ENCODE data around the gene DBP.
"Not testable (repeated sequence)": the region's sequence is repeated elsewhere in the genome, so short reads cannot be mapped to it uniquely, and the experiment has no call there.

Gene DBP, protein sequence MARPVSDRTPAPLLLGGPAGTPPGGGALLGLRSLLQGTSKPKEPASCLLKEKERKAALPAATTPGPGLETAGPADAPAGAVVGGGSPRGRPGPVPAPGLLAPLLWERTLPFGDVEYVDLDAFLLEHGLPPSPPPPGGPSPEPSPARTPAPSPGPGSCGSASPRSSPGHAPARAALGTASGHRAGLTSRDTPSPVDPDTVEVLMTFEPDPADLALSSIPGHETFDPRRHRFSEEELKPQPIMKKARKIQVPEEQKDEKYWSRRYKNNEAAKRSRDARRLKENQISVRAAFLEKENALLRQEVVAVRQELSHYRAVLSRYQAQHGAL

GRCh38 chr19:48636859-48637448, at the start of gene DBP:
Gene DBP, minus strand, starts transcription at chr19:48637379. Its CDS starts 385 bp downstream, at chr19:48636994.
- Histone ChIP-seq H3K9me3 (ENCODE audit: control insufficient read depth in 2 of 2, low read length in 2 of 2) (no peaks in the 10 kb centered on the region), H3K36me3 (ENCODE audit: control insufficient read depth in 2 of 2, insufficient read depth in 2 of 2, low read length in 2 of 2) (peaks cover 0 to 10% of the 10 kb centered on the region in 2 donors), H3K27me3 (ENCODE audit: control insufficient read depth in 1 of 2, insufficient read depth in 2 of 2, low read length in 2 of 2) (no peaks in the 10 kb centered on the region), H3K4me3 (ENCODE audit: low read length in 2 of 2) (peak within 1 kb of the TSS; percentile 76 to 93), H3K27ac (ENCODE audit: low read length) (peak within 1 kb of the TSS; percentile 98), H3K9ac (ENCODE audit: low read length in 2 of 2) (peak within 1 kb of the TSS; percentile 80 to 94), H3K4me1 (ENCODE audit: control insufficient read depth, insufficient read depth, low read length) (peaks cover 46% of the 10 kb centered on the region)

DNA sequence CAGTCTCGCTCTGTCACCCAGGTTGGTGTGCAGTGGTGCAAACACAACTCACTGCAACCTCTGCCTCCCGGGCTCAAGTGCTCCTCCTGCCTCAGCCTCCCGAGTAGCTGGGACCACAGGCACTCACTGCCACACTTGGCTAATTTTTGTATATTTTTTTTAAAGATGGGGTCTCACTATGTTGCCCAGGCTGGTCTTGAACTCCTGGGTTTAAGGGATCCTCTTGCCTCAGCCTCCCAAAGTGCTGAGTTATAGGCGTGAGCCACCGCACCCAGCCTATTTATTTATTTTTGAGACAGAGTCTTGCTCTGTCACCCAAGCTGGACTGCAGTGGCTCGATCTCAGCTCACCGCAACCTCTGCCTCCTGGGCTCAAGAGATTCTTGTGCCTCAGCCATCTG, 49.5 kb upstream of the DBP start:
- H3K9me3 ChIP-seq (ENCODE audit: control insufficient read depth in 2 of 2, low read length in 2 of 2); H3K27ac ChIP-seq (ENCODE audit: low read length); H3K9ac ChIP-seq (ENCODE audit: low read length in 2 of 2); H3K4me3 ChIP-seq (ENCODE audit: low read length in 2 of 2); H3K36me3 ChIP-seq (ENCODE audit: control insufficient read depth in 2 of 2, insufficient read depth in 2 of 2, low read length in 2 of 2); H3K27me3 ChIP-seq (ENCODE audit: control insufficient read depth in 1 of 2, insufficient read depth in 2 of 2, low read length in 2 of 2); H3K4me1 ChIP-seq (ENCODE audit: control insufficient read depth, insufficient read depth, low read length): not testable (repeated sequence)

- Histone ChIP-seq H3K36me3 (ENCODE audit: control insufficient read depth in 2 of 2, insufficient read depth in 2 of 2, low read length in 2 of 2) (no peaks in the 10 kb centered on the region), H3K9me3 (ENCODE audit: control insufficient read depth in 2 of 2, low read length in 2 of 2) (no peaks in the 10 kb centered on the region), H3K4me3 (ENCODE audit: low read length in 2 of 2) (no peak overlapping the region), H3K9ac (ENCODE audit: low read length in 2 of 2) (no peak overlapping the region), H3K4me1 (ENCODE audit: control insufficient read depth, insufficient read depth, low read length) (no peaks in the 10 kb centered on the region), H3K27me3 (ENCODE audit: control insufficient read depth in 1 of 2, insufficient read depth in 2 of 2, low read length in 2 of 2) (no peaks in the 10 kb centered on the region), H3K27ac (ENCODE audit: low read length) (no peak overlapping the region)
These were observed 48.9 kb upstream of the DBP start for GRCh38 chr19:48686088-48686487.

DNA sequence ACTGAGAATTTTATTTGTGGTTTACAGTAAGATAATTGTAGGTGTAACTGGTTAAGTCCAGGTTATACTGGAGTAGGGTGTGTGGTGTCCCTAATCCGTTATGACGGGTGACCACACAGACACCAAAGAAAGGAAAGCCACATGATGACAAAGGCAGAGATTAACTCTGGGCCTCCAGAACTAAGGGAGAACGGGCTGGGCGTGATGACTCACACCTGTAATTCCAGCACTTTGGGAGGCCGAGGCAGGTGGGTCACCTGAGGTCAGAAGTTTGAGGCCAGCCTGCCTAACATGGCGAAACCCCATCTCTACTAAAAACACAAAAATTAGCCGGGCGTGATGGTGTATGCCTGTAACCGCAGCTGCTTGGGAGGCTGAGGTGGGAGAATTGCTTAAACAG, 48.4 kb upstream of the DBP start:
- H3K4me1 ChIP-seq (ENCODE audit: control insufficient read depth, insufficient read depth, low read length), result no peaks in the 10 kb centered on the region
- H3K9me3 ChIP-seq (ENCODE audit: control insufficient read depth in 2 of 2, low read length in 2 of 2), result no peaks in the 10 kb centered on the region
- H3K27me3 ChIP-seq (ENCODE audit: control insufficient read depth in 1 of 2, insufficient read depth in 2 of 2, low read length in 2 of 2), result no peaks in the 10 kb centered on the region
- H3K36me3 ChIP-seq (ENCODE audit: control insufficient read depth in 2 of 2, insufficient read depth in 2 of 2, low read length in 2 of 2), result no peaks in the 10 kb centered on the region
- no peak overlapping the region for H3K9ac ChIP-seq (ENCODE audit: low read length in 2 of 2)
- H3K4me3 ChIP-seq (ENCODE audit: low read length in 2 of 2), result no peak overlapping the region
- no peak overlapping the region for H3K27ac ChIP-seq (ENCODE audit: low read length)

GRCh38 chr19:48683349-48683748, 46.2 kb upstream of the DBP start:
- Histone ChIP-seq H3K4me3 (ENCODE audit: low read length in 2 of 2) (peak overlapping the region in 1 of 2 donors; percentile 55), H3K9me3 (ENCODE audit: control insufficient read depth in 2 of 2, low read length in 2 of 2) (no peaks in the 10 kb centered on the region), H3K4me1 (ENCODE audit: control insufficient read depth, insufficient read depth, low read length) (no peaks in the 10 kb centered on the region), H3K9ac (ENCODE audit: low read length in 2 of 2) (peak overlapping the region in 1 of 2 donors; percentile 29), H3K27ac (ENCODE audit: low read length) (no peak overlapping the region), H3K36me3 (ENCODE audit: control insufficient read depth in 2 of 2, insufficient read depth in 2 of 2, low read length in 2 of 2) (no peaks in the 10 kb centered on the region), H3K27me3 (ENCODE audit: control insufficient read depth in 1 of 2, insufficient read depth in 2 of 2, low read length in 2 of 2) (no peaks in the 10 kb centered on the region)

- Histone ChIP-seq H3K9me3 (ENCODE audit: control insufficient read depth in 2 of 2, low read length in 2 of 2) (no peaks in the 10 kb centered on the region), H3K27me3 (ENCODE audit: control insufficient read depth in 1 of 2, insufficient read depth in 2 of 2, low read length in 2 of 2) (no peaks in the 10 kb centered on the region), H3K9ac (ENCODE audit: low read length in 2 of 2) (no peak overlapping the region), H3K4me1 (ENCODE audit: control insufficient read depth, insufficient read depth, low read length) (no peaks in the 10 kb centered on the region), H3K36me3 (ENCODE audit: control insufficient read depth in 2 of 2, insufficient read depth in 2 of 2, low read length in 2 of 2) (no peaks in the 10 kb centered on the region), H3K4me3 (ENCODE audit: low read length in 2 of 2) (no peak overlapping the region), H3K27ac (ENCODE audit: low read length) (no peak overlapping the region)
These were observed 43.9 kb upstream of the DBP start for GRCh38 chr19:48681127-48681470.

DNA sequence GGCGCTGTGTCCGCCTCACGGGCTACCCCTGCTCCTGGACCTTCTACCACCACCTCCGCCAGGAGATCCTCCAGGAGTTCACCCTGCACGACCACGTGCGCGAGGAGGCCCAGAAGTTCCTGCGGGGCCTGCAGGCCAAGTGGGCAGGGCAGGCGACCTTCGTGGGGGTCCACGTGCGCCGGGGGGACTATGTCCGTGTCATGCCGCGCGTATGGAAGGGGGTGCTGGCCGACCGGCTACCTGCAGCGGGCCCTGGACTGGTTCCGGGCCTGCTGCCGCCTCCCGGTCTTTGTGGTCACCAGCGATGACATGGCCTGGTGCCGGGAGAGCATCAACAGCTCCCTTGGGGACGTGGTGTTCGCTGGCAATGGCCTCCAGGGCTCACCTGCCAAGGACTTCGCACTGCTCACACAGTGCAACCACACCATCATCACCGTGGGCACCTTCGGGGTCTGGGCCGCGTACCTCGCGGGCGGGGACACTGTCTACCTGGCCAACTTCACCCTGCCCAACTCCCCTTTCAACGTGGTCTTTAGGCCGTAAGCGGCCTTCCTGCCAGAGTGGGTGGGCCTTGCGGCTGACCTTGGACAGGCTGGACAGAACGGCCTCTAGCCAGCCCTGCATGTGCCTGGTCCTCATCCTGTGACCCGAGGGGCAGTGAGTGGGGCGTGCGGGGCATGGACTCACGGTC, 43.4 kb upstream of the DBP start:
- Histone ChIP-seq H3K9me3 (ENCODE audit: control insufficient read depth in 2 of 2, low read length in 2 of 2) (no peaks in the 10 kb centered on the region), H3K4me1 (ENCODE audit: control insufficient read depth, insufficient read depth, low read length) (peaks cover 3% of the 10 kb centered on the region), H3K36me3 (ENCODE audit: control insufficient read depth in 2 of 2, insufficient read depth in 2 of 2, low read length in 2 of 2) (no peaks in the 10 kb centered on the region), H3K27ac (ENCODE audit: low read length) (no peak overlapping the region), H3K4me3 (ENCODE audit: low read length in 2 of 2) (no peak overlapping the region), H3K27me3 (ENCODE audit: control insufficient read depth in 1 of 2, insufficient read depth in 2 of 2, low read length in 2 of 2) (no peaks in the 10 kb centered on the region), H3K9ac (ENCODE audit: low read length in 2 of 2) (no peak overlapping the region)

DNA sequence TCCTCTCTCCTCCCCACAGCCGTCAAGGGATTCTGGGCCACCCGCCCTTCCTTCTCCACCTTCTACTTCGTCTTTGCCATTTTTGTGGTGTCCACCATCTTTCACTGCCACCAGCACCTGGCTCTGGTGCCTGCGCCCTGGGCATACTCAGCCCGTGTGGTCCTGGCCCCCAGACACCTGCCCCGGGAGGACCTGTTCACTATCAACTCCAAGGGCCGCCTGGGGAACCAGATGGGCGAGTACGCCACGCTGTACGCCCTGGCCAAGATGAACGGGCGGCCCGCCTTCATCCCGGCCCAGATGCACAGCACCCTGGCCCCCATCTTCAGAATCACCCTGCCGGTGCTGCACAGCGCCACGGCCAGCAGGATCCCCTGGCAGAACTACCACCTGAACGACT, 42.8 kb upstream of the DBP start:
- H3K9ac ChIP-seq (ENCODE audit: low read length in 2 of 2); H3K4me3 ChIP-seq (ENCODE audit: low read length in 2 of 2); H3K9me3 ChIP-seq (ENCODE audit: control insufficient read depth in 2 of 2, low read length in 2 of 2); H3K27me3 ChIP-seq (ENCODE audit: control insufficient read depth in 1 of 2, insufficient read depth in 2 of 2, low read length in 2 of 2); H3K36me3 ChIP-seq (ENCODE audit: control insufficient read depth in 2 of 2, insufficient read depth in 2 of 2, low read length in 2 of 2); H3K4me1 ChIP-seq (ENCODE audit: control insufficient read depth, insufficient read depth, low read length); H3K27ac ChIP-seq (ENCODE audit: low read length): not testable (repeated sequence)

GRCh38 chr19:48678201-48678600, 41.0 kb upstream of the DBP start:
- H3K9me3 ChIP-seq (ENCODE audit: control insufficient read depth in 2 of 2, low read length in 2 of 2), result no peaks in the 10 kb centered on the region
- no peak overlapping the region for H3K4me3 ChIP-seq (ENCODE audit: low read length in 2 of 2)
- no peaks in the 10 kb centered on the region for H3K27me3 ChIP-seq (ENCODE audit: control insufficient read depth in 1 of 2, insufficient read depth in 2 of 2, low read length in 2 of 2)
- peaks cover 12% of the 10 kb centered on the region for H3K4me1 ChIP-seq (ENCODE audit: control insufficient read depth, insufficient read depth, low read length)
- H3K36me3 ChIP-seq (ENCODE audit: control insufficient read depth in 2 of 2, insufficient read depth in 2 of 2, low read length in 2 of 2), result no peaks in the 10 kb centered on the region
- no peak overlapping the region for H3K9ac ChIP-seq (ENCODE audit: low read length in 2 of 2)
- no peak overlapping the region for H3K27ac ChIP-seq (ENCODE audit: low read length)

DNA sequence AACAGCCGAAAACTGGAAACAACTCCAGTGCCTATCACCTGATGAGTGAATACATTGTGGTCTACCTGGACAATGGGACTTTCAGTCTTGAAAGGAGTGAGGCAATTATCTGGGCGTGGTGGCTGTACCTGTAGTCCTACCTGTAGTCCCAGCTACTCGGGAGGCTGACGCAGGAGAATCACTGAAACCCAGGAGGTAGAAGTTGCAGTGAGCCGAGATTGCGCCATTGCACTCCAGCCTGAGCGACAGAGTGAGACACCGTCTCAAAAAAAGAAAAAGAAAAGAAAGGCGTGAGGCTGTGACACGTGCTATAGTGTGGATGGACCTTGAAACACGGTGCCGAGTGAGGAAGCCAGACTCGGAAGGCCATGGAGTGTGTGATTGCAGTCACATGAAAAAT, 39.7 kb upstream of the DBP start:
- no peaks in the 10 kb centered on the region for H3K36me3 ChIP-seq (ENCODE audit: control insufficient read depth in 2 of 2, insufficient read depth in 2 of 2, low read length in 2 of 2)
- no peak overlapping the region for H3K9ac ChIP-seq (ENCODE audit: low read length in 2 of 2)
- peaks cover 12% of the 10 kb centered on the region for H3K4me1 ChIP-seq (ENCODE audit: control insufficient read depth, insufficient read depth, low read length)
- no peak overlapping the region for H3K4me3 ChIP-seq (ENCODE audit: low read length in 2 of 2)
- no peaks in the 10 kb centered on the region for H3K27me3 ChIP-seq (ENCODE audit: control insufficient read depth in 1 of 2, insufficient read depth in 2 of 2, low read length in 2 of 2)
- H3K9me3 ChIP-seq (ENCODE audit: control insufficient read depth in 2 of 2, low read length in 2 of 2), result no peaks in the 10 kb centered on the region
- H3K27ac ChIP-seq (ENCODE audit: low read length), result no peak overlapping the region

DNA sequence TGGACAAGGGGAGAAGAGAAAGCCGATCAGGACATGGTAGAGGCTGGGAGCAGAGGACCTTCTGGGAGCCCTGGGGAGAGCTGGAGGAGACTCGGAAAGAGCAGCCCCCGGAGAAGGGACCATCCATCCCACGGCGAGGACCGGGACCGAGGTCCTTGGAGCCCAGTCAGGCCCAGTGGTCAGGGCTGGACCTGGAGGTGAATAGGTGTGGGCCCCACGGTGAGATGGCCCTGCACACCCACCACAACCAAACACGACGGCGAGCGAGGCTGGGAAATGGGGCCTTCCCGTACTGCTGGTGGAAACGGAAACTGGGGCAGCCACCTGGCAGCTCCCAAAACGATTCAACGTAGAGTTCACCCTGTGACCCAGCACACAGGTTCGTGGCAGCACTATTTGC, 39.3 kb upstream of the DBP start:
- peaks cover 12% of the 10 kb centered on the region for H3K4me1 ChIP-seq (ENCODE audit: control insufficient read depth, insufficient read depth, low read length)
- no peaks in the 10 kb centered on the region for H3K9me3 ChIP-seq (ENCODE audit: control insufficient read depth in 2 of 2, low read length in 2 of 2)
- H3K27me3 ChIP-seq (ENCODE audit: control insufficient read depth in 1 of 2, insufficient read depth in 2 of 2, low read length in 2 of 2), result no peaks in the 10 kb centered on the region
- no peak overlapping the region for H3K27ac ChIP-seq (ENCODE audit: low read length)
- H3K9ac ChIP-seq (ENCODE audit: low read length in 2 of 2), result no peak overlapping the region
- H3K36me3 ChIP-seq (ENCODE audit: control insufficient read depth in 2 of 2, insufficient read depth in 2 of 2, low read length in 2 of 2), result no peaks in the 10 kb centered on the region
- H3K4me3 ChIP-seq (ENCODE audit: low read length in 2 of 2), result no peak overlapping the region
